ENCODE results near the gene CHIA.

Gene CHIA

DNA sequence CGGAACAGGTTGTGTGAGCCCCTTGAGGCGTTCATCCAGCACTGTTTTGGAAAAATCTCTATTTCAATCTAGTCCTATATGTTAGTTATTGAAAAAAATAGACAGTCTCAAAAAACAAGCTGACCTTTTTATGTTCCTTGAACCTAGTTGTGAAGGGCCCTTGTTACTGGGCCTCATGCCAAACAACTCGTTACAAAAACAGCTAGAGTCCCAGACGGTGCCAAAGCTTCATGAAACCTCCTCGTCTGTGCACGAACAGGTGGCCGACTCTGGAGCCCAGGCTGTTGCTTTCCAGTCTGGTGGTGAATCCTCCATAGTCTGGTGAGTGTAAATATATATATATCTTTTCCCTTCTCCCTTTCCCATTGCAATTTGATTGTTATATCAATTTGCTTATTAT lies at the start of gene CHIA:
Gene CHIA, plus strand, starts transcription at position 222 of the 400 bp plus-strand sequence. CDS start 19,617 bp downstream, outside the sequence.
- intact Hi-C loops (cut with DNase I), result no loop called here
- no peak for DNase-seq

DNA sequence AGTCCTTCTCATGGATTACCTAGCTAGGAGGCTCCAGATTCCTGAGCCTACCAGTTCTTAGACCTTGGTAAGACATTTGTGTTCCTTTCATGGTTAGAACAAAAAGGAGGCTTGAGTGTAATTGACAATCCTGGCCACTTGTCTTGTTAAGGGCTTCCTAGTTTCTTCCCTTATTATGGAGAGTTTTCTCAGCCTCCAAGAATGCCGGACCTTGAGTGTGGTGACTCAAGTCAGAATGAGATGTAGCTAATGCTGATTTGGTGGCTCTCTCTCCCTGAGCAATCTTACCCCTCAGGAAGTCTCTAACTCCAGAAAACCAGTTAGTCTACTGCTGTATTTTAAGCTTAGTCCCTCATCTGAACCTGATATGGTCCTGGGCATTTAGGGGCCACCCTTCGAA lies 48.9 kb upstream of the CHIA start:
- intact Hi-C loops (cut with DNase I), result no loop called here
- no peak for DNase-seq

DNA sequence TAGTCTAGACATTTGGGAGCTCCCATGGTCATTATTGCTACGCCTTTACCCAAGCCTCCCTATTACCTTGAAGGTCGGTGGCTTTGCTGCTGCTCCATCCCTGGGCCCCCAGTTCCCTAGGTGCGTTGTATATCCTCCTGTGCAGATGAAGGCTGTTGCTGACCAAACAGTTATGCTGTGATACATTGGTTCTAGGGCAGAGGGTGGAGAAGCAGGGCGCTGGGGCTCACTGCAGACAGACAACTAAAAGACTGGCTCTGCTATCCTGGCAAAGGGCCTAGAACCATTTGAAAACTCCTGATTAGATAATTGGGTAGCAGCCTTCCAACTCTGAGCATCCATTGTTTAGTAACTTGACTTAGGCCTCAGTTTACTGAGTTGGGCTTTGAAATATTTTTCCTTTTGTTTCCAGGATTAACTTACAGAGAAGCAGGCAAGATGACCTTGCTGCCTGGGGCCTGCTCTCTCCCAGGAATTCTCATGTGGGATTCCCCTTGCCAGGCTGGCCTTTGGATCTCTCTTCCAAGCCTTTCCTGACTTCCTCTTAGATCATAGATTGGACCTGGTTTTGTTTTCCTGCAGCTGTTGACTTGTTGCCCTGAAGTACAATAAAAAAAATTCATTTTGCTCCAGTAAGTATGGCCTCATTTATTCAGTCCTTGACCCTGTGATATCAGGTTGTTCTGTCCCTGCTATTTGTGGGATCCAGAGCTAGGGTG lies 47.7 kb upstream of the CHIA start:
- intact Hi-C loops (cut with DNase I), result no loop called here
- DNase-seq, result no peak

DNA sequence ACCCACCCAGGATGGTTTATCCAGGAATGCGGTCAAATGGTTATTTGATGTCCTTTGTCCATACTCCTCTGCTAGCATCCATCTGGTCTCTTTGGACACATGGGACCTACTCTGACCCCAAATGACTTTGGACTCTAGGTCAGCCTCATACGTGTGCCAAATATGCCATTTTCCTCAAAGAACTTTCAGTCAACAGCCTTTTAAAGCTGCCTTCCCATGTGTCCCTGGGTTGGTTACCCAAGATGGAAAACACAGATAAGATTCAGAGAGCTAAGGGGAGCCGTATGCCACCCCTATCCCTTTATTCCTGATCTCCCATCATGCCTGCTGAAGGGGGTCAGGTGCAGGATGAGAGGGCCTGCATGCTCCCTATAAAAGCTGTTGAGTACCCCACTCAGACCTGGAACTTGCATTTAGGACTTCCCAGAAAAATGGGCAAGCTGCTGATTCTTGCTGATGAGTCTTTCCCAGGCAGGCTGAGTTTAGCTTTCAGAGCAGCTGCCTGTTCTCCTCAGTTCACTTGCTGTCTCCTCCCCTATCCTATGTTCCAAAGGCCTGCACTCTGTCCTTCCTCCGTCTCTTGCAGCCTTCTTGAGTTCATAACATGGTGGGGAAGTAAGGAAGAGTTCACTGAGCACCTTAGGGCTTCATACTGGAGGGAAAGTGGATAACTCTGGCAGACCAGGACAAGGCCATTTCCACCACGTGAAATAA lies 43.4 kb upstream of the CHIA start:
- DNase-seq, result peak in 1 of 10 donors; percentile 42
- intact Hi-C loops (cut with DNase I), result no loop called here

DNA sequence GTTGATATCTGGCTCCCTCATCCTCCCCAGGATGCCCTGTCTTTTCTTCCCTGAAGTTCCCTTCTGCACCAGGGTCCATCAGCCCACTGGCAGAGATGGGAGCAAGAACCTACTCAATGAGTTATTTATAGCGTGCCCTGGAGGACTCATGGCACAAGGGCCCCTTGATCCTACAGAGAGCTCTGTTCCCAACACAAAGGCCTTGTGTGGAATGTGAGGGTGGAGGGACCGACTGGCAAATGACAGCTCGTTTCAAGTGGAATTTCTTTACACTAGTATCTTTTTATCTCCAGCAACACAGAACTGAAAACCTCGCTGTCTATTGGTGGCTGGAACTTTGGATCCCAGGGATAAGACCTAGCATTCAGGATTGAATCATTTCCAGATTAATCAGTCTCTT lies 40.7 kb upstream of the CHIA start:
- peak in 5 of 10 donors; percentile 25 to 90 (median 39) for DNase-seq
- intact Hi-C loops (cut with DNase I), result no loop called here

DNA sequence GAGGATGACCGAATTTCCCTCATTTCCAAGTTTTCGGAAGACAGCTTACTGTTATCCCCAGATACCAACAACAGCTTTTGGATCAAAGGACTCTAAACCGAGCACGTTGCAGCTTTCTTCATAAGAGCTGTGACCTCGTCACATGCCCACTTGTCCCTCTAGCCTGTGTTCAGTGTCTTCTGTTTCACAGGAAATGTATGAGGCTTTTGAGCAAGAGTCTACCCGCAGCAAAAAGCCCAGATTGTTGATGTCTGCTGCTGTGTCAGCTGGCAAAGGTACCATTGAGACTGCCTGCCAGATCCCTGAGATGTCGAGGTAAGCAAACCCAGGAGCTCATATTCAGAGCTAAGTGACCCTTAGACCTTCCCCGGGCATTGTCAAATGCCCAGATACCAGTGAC lies 39.1 kb upstream of the CHIA start:
- intact Hi-C loops (cut with DNase I), result no loop called here
- DNase-seq, result no peak

DNA sequence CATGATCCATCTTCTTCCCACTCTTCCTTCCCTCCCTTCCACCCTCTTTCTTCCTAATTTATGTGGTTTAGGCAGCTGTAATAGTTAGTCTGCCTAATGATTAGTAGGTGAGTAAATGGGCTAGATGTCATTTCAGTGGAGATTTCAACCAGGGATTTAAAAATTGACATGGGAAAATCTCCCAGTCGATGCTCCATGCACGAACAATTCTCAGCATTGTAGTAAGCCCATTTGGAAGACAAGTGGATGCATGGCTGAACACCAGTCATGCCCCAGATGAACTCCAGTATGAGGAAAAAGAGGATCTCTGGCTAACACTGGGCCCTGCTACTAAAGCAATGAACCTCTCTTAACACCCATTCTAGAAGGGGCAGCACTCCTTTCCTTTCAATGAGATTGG lies 37.9 kb upstream of the CHIA start:
- intact Hi-C loops (cut with DNase I), result no loop called here
- DNase-seq, result no peak

DNA sequence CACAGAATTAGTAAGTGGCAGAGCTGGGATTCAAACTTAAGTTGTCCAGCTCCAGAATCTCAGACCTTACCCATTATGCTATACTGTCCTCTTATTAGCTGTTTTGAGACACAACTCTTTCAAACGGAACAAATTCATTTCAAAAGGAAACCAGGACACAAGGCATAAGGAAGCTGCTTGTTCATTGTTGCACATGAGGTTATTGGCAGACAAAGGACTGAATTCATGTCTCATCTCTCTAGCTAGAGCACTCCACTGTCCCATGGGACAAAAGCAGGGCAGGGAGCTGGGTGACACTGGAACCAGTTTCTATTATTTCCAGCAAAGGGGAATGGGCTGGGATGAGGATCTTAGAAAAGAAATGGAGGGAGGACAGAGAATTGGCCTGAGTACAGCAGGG lies 36.8 kb upstream of the CHIA start:
- DNase-seq, result peak in 1 of 10 donors; percentile 22
- intact Hi-C loops (cut with DNase I), result no loop called here

DNA sequence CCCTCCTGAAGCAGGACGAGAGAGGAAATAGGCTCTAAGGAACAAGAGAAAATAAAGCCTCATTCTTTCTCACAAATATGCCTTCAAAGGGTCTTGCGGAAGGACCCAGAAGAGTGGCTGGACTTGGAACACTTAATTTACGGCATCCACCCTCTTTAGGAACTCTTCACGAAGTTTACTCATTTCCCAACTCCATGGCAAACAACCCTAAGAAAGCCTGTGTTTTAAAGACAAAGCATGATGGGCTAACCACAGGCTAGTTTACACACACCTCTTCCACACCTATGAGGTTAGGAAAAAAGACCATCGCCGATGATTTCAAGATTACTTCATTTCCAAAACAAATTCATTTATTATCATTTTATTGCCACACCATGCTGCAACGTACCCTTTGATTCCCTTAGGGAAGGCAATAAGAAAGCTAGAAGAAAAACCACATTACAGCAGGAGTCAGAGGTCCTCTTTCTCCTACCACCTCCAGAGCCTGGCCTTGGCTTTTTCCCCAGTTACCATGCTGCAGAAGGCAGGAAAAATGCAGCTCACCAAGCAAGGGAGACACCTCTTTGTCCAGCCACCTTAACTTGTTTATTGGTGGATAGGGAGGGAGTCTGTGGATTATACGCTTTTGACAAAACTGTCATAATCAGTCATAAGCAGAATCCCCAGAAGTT lies 33.5 kb upstream of the CHIA start:
- intact Hi-C loops (cut with DNase I), result no loop called here

DNA sequence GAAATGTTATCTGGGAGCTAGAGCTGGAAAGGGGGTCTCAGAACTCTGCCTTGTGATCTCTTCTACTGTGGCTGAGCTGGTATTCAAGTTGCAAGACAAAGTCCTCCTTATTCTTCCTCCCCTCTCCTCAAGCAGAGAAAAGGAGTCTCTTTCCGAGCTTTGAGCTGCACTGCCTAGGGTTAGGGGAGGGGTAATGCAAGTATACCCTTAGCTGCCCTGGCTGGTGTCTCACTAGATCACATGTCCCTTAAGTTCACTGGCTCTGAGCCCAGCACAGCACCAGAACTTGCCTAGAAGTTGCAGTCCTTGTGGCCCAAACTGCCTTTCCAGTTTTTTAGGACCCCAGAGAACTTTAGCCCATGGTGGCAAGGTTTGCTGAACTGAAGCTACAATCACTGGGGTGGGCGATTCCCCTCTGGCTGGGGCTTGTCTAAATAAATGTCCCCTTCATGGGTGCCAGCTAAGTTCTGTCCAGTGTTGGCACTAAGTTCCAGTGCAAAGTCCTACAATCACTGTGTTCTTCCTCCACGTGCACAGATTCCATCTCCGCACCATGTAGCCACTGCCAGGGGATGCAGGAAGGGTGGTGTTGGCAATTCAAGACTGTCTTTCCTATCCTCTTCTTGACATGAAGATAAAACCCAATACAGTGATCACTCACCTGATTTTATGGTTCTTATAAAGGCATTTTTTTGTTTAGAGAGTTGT lies 22.7 kb upstream of the CHIA start:
- no peak for DNase-seq
- intact Hi-C loops (cut with DNase I), result no loop called here

More for the DNA sequence above, 33.5 kb upstream of the CHIA start:
- DNase-seq, result no peak

DNA sequence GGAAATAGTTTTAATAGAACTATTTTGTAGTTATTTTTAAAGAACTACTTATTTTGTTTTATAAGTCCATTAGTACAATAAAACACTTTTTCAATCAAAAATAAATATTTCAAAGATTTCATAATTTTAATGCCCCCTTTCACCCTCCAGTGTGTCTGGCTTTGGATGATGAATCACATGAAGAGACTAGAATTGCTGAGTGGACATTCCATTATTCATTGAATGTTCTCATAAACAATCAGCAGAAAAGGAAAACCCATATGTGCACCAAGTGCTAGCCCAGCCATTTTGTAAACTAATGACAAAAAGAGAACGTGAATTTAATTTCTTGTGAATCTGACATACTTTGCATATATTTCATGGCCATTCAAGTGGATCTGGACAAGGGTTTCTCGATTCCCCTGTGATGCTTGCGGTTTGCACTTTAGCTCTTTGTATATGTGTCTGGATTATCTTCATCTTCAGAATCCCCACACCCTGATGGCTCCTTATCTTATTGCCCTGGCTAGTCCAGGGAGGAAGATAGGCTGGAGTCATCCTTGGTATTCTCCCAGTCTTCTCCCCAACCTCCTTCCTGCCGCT lies 20.7 kb upstream of the CHIA start:
- intact Hi-C loops (cut with DNase I), result no loop called here
- DNase-seq, result no peak

DNA sequence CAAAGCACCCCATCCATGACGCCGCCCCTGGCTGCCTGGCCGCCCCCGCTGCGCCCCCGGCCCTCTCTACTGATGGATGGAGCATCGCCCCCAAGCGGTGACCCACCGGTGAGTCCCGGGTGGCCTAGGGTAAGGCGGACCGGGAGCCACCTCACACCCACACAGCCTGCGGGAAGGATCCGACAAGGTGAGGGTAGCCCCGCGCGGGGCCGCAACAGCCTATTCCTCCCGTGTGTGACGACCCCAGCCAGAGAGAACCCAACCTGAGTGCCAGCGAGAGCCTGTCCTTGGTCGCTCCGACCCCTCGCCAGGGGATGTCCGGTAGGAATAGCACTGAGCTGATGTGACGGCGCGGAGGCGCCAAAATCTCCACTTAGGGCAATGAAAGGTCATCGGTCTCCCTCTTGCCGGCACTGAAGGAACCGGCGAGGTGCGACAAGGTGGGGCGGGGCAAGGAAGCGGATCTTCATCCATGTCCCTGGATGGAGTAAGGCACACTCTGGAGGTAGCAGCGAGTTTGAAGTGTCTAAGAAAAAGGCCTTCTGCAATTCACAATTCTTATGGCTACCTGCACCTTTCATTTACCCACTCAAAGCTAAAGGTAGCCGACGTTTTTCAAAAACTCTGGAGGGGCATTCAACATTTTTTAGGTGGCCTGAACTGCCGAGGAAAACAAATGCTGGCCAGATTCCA lies 19.7 kb upstream of the CHIA start:
- DNase-seq, result peak in 2 of 10 donors; percentile 43 to 76
- intact Hi-C loops (cut with DNase I), result no loop called here

DNA sequence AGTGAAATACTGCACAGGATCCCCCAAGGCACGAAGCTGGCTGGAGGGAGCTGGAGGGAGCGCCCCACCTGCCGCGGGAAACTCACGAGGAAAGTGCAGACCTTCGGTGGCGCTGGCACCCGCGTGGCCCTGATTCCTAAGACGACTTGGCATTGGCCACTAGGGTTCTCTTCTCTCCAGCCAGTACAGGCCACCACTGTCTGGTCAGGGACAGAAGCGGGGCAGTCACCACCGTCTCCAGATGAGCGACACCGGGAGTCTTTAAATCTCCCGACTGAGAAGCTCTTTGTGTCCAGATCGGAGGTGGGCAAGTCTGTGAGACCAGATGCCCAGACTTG lies 19.2 kb upstream of the CHIA start:
- peak in 1 of 10 donors; percentile 85 for DNase-seq
- intact Hi-C loops (cut with DNase I), result no loop called here

DNA sequence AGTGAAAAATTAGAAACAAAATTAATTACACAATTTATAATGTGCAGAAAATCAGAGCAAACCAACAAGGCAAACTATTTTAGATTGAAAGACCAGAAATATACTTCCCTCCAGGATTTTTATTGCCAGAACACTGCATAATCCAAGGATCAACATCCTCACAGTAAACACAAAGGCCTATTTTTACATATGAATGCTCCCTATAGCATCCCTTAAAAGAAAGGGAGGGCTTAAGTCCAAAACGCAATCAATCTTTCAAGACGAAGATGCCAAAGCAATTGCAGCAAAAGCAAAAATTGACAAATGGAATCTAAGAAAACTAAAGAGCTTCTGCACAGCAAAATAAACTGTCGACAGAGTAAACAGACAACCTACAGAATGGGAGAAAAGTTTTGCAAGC lies 18.6 kb upstream of the CHIA start:
- intact Hi-C loops (cut with DNase I), result no loop called here
- no peak for DNase-seq

DNA sequence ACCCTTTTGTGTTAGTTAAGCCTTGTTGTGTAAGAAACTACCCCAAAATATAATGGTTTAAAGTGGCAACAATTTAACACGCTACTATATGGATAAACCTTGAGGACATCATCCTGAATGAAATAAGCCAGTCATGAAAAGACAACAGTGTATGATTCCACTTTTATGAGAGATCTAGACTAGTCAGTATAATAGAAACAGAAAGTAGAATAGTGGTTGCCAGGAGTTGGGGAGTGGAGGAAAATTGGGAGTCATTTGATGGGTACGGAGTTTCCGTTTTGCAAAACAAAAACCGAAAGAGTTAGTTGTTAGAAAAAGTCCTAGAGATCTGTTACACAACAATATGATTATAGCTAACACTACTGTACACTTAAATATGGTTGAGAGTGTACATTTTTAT lies 16.0 kb upstream of the CHIA start:
- intact Hi-C loops (cut with DNase I), result no loop called here
- DNase-seq, result no peak

DNA sequence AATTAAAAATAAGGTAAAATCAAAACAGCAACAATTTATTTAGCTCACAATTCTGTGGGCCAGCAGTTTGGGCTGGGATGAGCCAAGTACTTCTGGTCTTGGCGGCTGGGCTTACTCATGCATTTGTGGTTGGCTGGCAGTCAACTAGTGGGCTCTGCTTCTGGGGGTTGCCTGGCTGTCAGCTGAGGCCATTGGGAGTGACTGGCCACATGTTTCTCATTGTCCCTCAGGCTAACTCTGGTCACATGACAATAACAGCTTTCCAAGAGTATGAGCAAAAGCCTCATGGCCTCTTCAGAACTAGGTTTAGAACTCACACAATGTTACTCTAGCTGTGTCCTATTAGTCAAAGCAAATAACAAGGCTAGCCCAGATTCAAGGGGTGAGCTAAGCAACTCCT lies 15.6 kb upstream of the CHIA start:
- intact Hi-C loops (cut with DNase I), result no loop called here
- peak in 5 of 10 donors; percentile 25 to 76 (median 57) for DNase-seq

DNA sequence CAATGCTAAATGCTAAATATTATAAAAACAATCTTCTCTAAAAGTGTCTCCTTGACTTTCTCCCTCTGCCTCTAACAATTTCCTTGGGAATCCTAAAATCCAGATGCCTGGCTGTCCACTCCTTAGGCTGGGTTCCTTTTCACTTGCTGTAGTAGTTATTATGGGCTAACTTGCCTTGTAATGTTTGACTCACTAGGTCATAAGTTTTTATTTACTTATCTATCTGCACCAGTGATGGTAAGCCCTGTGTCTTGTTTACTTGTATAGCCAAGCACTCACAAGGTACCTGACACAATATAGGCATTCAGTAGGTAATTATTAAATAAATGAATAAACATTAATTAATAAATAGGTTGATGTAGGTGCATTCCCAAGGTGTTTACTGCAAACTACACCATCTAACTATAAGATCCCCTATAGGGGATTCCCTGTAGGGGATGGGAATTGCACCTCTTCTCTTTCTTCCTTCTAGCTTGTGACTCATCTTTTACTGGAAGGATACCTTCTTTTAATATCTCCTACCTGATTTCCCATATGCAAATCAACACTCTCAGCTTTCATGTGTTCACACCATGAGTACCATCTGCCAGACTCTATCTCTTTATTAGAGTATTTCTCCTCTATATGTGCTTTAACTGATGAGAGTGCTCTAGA lies 14.7 kb upstream of the CHIA start:
- intact Hi-C loops (cut with DNase I), result no loop called here
- DNase-seq, result no peak

DNA sequence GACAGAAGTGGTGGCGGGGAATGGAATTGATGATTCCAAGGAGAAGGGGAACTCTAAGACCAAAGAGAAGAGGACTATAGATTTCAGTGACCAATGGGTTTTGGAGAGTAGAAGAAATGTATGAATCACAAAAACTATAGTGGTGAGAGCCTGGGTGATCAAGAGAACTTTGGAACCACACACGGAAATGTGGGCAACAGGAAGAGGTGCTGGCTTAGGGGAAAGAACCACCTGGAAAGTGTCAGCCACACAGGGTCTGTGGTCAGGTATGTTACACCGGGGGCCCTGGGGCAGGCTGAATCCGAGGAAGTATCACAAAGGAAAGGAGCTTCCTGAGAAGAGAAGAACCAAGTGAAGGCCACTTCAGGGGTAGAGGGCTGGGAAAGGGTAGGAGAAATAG lies 11.5 kb upstream of the CHIA start:
- no peak for DNase-seq
- intact Hi-C loops (cut with DNase I), result no loop called here

DNA sequence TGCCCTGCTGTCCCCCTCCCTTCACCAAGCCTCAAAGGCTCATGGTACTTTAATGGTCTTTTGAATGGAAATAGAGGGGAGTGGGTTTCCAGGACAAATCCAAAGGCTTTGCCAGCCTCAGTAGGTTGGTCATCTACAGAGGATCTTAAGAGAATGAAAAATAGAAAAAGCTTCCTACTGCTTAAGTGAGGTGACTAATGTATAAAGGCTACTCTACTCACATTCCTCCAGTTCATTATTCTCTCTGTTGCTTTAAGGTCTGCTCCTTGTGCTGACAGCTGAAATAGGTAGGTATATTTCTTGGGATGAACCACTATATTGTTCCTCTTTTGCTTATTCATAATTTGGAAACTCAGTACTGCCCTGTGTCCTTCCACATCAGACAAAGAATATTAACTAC lies 10.4 kb upstream of the CHIA start:
- intact Hi-C loops (cut with DNase I), result no loop called here
- no peak for DNase-seq

DNA sequence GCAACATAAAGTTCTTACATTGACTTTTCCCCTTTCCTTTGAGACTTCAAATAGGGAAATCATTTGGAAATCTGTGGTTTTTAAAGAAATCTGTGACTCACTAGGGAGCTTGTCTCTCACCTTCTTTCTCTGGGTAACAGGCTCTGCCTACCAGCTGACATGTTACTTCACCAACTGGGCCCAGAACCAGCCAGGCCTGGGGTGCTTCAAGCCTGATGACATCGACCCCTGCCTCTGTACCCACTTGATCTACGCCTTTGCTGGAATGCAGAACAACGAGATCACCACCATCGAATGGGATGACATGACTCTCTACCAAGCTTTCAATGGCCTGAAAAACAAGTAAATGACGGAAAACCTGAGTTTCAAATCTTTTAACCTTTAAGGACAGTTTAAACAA lies 9.2 kb upstream of the CHIA start:
- intact Hi-C loops (cut with DNase I), result no loop called here
- DNase-seq, result no peak

Measured in posterior cingulate gyrus (tissue), 11 donors.